T-helper 17 cell (primary cell): ENCODE results near the gene VWA8. TPM values are rescaled to one million over a fixed set of nuclear protein-coding genes. Genes with fewer than 3 reads are reported as not detected.
A peak's percentile ranks its signal among the peaks of the same experiment; 100 is the strongest.

Experiments used
- ATAC-seq: fragments of 150-1000 bp; cut with Tn5 transposase; 2 replicates; pipeline ENCODE4 v1.10.0; 2021; ENCODE audit warnings: mild to moderate bottlenecking, moderate library complexity
- DNase-seq, 3 donors: peaks; one replicate each; pipeline versions ENCODE4 v3.0.0 to v3.0.0-alpha.2; 2020 to 2021
- H3K9me3 ChIP-seq: one replicate; pipeline ENCODE4 v1.7.0; 2013; ENCODE audit warnings: low read length, mild to moderate bottlenecking; ENCODE audit not compliant: control insufficient read depth, poor library complexity, severe bottlenecking
- H3K27ac Mint-ChIP-seq: one replicate; pipeline ENCODE4 v1.8.0; 2022; ENCODE audit warnings: mild to moderate bottlenecking, moderate library complexity, mixed read lengths
- H3K27me3 Mint-ChIP-seq: one replicate; pipeline ENCODE4 v1.8.0; 2022; ENCODE audit warnings: mixed read lengths
- H3K36me3 Mint-ChIP-seq: one replicate; pipeline ENCODE4 v1.8.0; 2022; ENCODE audit warnings: low read depth, mixed read lengths
- H3K4me1 Mint-ChIP-seq: one replicate; pipeline ENCODE4 v1.8.0; 2022; ENCODE audit warnings: mild to moderate bottlenecking, mixed read lengths
- H3K4me3 Mint-ChIP-seq: one replicate; pipeline ENCODE4 v1.8.0; 2022; ENCODE audit warnings: mild to moderate bottlenecking, moderate library complexity, mixed read lengths
- total RNA-seq, 4 donors: library from RNA in 2 of 4; stranded (reverse) in 2 of 4; gene quantifications; one replicate each; pipeline ENCODE4 v1.2.3 and lab custom pipeline; 2022 to 2026

VWA8 gene
- total RNA-seq, 2 donors from 2014 or later, result 21.5 to 23.0 TPM

GRCh38 chr13:41615528-41615855, 345.4 kb downstream of the VWA8 start:
- no peak for DNase-seq
- H3K36me3 Mint-ChIP-seq, result peaks cover 10% of the 10 kb centered on the region

GRCh38 chr13:41614671-41615527, 346.0 kb downstream of the VWA8 start:
- H3K4me1 Mint-ChIP-seq, result no peaks in the 10 kb centered on the region
- no peaks in the 10 kb centered on the region for H3K27me3 Mint-ChIP-seq
- DNase-seq (no peak), ATAC-seq (no peak)
- no peak overlapping the region for H3K4me3 Mint-ChIP-seq
- peaks cover 10% of the 10 kb centered on the region for H3K36me3 Mint-ChIP-seq
- no peaks in the 10 kb centered on the region for H3K9me3 ChIP-seq
- no peak overlapping the region for H3K27ac Mint-ChIP-seq

More at GRCh38 chr13:41615528-41615855, 345.4 kb downstream of the VWA8 start:
- ATAC-seq, result no peak
- H3K9me3 ChIP-seq, result no peaks in the 10 kb centered on the region
- Mint-ChIP-seq H3K27me3 (no peaks in the 10 kb centered on the region), H3K27ac (no peak overlapping the region), H3K4me3 (no peak overlapping the region), H3K4me1 (no peaks in the 10 kb centered on the region)

- no peak for ATAC-seq
- H3K4me1 Mint-ChIP-seq, result no peaks in the 10 kb centered on the region
- no peaks in the 10 kb centered on the region for H3K27me3 Mint-ChIP-seq
- H3K9me3 ChIP-seq, result no peaks in the 10 kb centered on the region
- no peak overlapping the region for H3K27ac Mint-ChIP-seq
- peaks cover 14% of the 10 kb centered on the region for H3K36me3 Mint-ChIP-seq
- no peak overlapping the region for H3K4me3 Mint-ChIP-seq
- no peak for DNase-seq
Measured at GRCh38 chr13:41613984-41614661, 346.8 kb downstream of the VWA8 start.

DNA sequence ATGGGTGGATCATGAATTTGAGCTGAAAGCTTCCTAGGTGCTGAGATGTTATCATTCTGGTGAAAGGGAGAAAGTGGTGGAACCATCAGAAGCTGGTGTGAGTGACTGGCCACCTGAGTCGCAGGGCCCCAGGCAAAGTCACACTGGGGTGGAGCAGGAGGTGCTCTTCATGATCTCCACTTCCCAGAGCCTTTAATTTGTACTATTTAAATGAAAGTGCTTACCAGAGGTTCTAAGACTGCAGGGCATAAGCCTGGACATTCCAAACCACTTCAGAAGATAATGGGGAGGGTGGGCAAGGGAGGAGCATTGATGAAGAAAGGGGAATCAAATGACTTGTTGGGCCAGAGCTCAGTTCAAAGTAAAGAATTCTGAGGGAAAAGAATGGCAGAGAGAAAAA, 347.4 kb downstream of the VWA8 start:
- no peak for ATAC-seq
- Mint-ChIP-seq H3K27me3 (no peaks in the 10 kb centered on the region), H3K4me1 (no peaks in the 10 kb centered on the region), H3K27ac (peak overlapping the region; percentile 29), H3K36me3 (peaks cover 14% of the 10 kb centered on the region), H3K4me3 (no peak overlapping the region)
- DNase-seq, result no peak
- no peaks in the 10 kb centered on the region for H3K9me3 ChIP-seq

DNA sequence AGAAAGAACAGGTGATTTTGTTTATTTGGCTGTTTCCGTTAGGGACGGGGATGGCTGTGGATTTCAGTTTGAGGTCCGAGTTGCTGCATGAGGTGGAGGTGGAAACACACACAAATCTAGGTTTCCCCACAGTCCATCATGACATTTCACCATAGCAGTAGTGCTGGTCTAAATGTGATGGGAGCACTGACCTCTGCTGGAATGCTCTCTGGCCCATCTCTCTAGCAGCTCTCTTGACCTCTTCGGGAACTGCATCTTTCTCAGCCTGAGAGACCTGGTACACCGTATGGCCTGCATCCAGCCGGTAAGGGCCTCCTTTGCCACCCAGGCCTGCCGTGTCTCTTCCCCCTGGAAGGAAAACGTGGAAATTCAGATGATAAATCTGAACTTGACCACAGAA, 349.5 kb downstream of the VWA8 start:
- Mint-ChIP-seq H3K27ac (no peak overlapping the region), H3K27me3 (no peaks in the 10 kb centered on the region), H3K36me3 (peaks cover 14% of the 10 kb centered on the region), H3K4me3 (no peak overlapping the region), H3K4me1 (no peaks in the 10 kb centered on the region)
- no peaks in the 10 kb centered on the region for H3K9me3 ChIP-seq
- no peak for ATAC-seq
- DNase-seq, result no peak

- no peaks in the 10 kb centered on the region for H3K27me3 Mint-ChIP-seq
- DNase-seq (no peak), ATAC-seq (no peak)
- peaks cover 4% of the 10 kb centered on the region for H3K4me1 Mint-ChIP-seq
- H3K36me3 Mint-ChIP-seq, result peaks cover 16% of the 10 kb centered on the region
- peak overlapping the region; percentile 30 for H3K27ac Mint-ChIP-seq
- H3K4me3 Mint-ChIP-seq, result no peak overlapping the region
- no peaks in the 10 kb centered on the region for H3K9me3 ChIP-seq
Measured at GRCh38 chr13:41610404-41610803, 350.5 kb downstream of the VWA8 start.

GRCh38 chr13:41609828-41610227, 351.1 kb downstream of the VWA8 start:
- no peak overlapping the region for H3K4me3 Mint-ChIP-seq
- ATAC-seq (no peak), DNase-seq (no peak)
- H3K27me3 Mint-ChIP-seq, result no peaks in the 10 kb centered on the region
- H3K4me1 Mint-ChIP-seq, result peaks cover 4% of the 10 kb centered on the region
- peaks cover 17% of the 10 kb centered on the region for H3K36me3 Mint-ChIP-seq
- no peaks in the 10 kb centered on the region for H3K9me3 ChIP-seq
- peak overlapping the region; percentile 30 for H3K27ac Mint-ChIP-seq

- DNase-seq (no peak), ATAC-seq (no peak)
- H3K4me3 Mint-ChIP-seq, result no peak overlapping the region
- peaks cover 4% of the 10 kb centered on the region for H3K4me1 Mint-ChIP-seq
- H3K27me3 Mint-ChIP-seq, result no peaks in the 10 kb centered on the region
- no peak overlapping the region for H3K27ac Mint-ChIP-seq
- no peaks in the 10 kb centered on the region for H3K9me3 ChIP-seq
- H3K36me3 Mint-ChIP-seq, result peaks cover 19% of the 10 kb centered on the region
Measured at GRCh38 chr13:41608839-41609177, 352.1 kb downstream of the VWA8 start.

DNA sequence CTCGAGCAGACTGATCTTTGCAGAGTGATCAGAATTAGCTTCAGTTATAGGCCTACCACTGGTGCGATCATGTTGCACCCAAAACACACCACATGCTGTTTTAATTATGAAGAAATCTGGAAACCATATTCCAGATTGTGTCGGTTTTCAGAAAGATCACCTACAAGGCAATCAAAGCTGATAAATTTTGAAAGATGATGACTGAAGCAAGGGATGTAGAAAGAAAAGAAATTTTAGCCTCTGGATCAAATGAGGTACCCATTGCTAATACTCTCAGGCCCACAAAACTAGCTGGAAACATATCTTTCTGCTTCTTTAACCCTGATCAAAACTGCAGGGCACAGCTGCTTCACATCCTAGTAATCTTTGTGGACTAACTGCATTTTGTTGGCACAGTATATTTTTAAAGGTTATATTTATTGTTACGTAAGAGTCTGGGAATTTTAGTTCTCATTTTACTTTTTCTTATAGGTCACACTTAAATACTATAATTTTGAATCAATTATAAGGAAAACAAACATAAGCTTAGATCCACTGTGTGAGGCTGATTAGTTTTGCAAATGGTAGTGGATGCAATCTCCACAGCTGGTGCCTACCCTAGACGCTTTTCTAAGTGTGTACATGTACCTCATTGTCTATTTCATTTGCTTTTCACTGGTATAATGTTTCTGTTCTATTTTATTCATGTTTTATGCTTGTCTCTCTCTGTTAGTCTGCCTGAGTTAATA, 352.6 kb downstream of the VWA8 start:
- no peaks in the 10 kb centered on the region for H3K27me3 Mint-ChIP-seq
- H3K27ac Mint-ChIP-seq, result no peak overlapping the region
- DNase-seq, result no peak
- no peak for ATAC-seq
- no peak overlapping the region for H3K4me3 Mint-ChIP-seq
- no peaks in the 10 kb centered on the region for H3K9me3 ChIP-seq
- H3K4me1 Mint-ChIP-seq, result peaks cover 4% of the 10 kb centered on the region
- H3K36me3 Mint-ChIP-seq, result peaks cover 20% of the 10 kb centered on the region

DNA sequence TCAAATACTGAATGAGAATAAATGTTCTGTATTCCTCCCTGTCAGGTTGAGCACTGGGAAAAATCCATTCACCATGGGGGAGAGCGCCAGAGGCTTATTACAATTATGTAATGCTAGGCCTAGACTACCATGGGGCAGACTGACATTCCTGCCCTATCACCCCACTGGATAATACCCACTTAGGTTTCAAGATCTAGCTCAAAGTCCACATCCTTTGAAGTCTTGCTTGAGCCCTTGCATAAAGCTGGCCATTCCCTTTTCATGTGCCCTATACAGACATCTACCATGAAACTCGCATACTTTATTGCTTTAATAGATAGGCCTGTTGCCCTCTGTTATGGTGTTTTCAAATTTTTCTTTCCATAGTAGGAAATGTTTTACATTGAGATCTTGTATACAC, 354.3 kb downstream of the VWA8 start:
- Mint-ChIP-seq H3K4me1 (peaks cover 4% of the 10 kb centered on the region), H3K36me3 (peaks cover 19% of the 10 kb centered on the region), H3K27me3 (no peaks in the 10 kb centered on the region), H3K27ac (no peak overlapping the region), H3K4me3 (no peak overlapping the region)
- no peak for DNase-seq
- no peaks in the 10 kb centered on the region for H3K9me3 ChIP-seq
- no peak for ATAC-seq

DNA sequence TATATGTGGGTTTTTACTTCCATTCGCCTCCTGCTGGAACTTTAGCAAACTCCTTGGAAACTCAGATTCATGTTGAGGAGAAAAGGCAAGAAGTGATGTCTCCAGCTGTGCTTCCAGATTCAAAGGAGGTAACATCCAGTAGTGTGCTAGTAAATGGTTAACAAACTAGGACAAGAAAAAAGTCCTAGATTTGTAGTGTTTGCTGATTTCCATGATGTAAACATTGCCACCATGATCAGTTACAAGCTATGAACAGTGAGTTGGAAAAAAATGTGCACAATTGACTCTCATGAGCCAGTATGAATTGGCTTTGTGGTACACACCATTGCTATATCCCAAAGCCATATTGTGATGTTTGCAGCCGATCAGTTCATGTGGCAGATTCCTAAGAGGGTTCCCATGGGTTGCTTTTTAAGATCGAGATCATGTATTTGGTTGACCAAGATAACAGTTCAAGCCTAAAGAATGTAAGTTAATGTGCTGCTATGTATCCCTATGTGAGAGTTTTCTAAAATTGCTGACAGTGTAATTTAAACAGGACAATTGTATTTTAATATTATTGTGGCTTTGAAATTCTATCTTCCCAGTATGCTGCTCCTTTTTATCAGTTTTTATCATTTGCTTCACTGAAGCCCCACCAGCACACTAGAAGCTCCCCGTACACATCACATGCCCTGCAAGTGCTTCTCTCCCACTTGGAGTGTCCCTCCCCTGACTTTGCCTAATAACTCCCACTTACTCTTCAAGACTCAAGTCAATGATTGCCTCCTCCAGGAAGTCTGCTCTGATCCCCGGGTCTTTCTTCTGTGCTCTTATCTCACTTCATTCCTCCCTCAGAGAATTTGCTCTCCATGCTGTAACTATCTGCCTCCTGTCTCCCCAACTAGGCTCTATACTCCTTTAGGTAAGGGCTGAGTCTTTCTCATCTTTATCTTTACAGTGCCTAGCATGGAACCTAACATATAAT, 355.3 kb downstream of the VWA8 start:
- H3K9me3 ChIP-seq, result no peaks in the 10 kb centered on the region
- DNase-seq (no peak), ATAC-seq (no peak)
- H3K36me3 Mint-ChIP-seq, result peaks cover 19% of the 10 kb centered on the region
- peaks cover 4% of the 10 kb centered on the region for H3K4me1 Mint-ChIP-seq
- no peak overlapping the region for H3K4me3 Mint-ChIP-seq
- no peak overlapping the region for H3K27ac Mint-ChIP-seq
- no peaks in the 10 kb centered on the region for H3K27me3 Mint-ChIP-seq

DNA sequence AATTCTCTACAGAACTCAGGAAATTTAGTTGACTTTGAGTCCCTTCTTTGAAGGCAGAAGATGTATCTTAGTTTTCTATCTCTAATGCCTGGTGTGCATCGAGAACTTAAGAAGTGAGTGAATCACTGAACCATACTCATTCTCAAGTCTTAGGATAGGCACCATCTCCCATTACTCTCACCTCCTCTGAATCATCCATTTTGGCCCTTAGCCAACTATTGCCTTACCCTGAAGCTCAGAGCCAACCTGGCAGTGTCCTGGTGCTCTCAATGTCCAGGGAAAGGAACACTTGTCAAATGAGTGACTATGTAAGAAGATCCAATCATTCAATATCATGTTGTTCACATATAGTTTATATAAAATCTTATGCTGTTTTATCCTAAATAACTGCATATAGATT, 357.0 kb downstream of the VWA8 start:
- Mint-ChIP-seq H3K4me3 (no peak overlapping the region), H3K36me3 (peaks cover 16% of the 10 kb centered on the region), H3K27ac (no peak overlapping the region), H3K27me3 (no peaks in the 10 kb centered on the region), H3K4me1 (peaks cover 5% of the 10 kb centered on the region)
- no peak for DNase-seq
- no peak for ATAC-seq
- no peaks in the 10 kb centered on the region for H3K9me3 ChIP-seq
